ENCODE results near the gene BNIP5.

Gene BNIP5

DNA sequence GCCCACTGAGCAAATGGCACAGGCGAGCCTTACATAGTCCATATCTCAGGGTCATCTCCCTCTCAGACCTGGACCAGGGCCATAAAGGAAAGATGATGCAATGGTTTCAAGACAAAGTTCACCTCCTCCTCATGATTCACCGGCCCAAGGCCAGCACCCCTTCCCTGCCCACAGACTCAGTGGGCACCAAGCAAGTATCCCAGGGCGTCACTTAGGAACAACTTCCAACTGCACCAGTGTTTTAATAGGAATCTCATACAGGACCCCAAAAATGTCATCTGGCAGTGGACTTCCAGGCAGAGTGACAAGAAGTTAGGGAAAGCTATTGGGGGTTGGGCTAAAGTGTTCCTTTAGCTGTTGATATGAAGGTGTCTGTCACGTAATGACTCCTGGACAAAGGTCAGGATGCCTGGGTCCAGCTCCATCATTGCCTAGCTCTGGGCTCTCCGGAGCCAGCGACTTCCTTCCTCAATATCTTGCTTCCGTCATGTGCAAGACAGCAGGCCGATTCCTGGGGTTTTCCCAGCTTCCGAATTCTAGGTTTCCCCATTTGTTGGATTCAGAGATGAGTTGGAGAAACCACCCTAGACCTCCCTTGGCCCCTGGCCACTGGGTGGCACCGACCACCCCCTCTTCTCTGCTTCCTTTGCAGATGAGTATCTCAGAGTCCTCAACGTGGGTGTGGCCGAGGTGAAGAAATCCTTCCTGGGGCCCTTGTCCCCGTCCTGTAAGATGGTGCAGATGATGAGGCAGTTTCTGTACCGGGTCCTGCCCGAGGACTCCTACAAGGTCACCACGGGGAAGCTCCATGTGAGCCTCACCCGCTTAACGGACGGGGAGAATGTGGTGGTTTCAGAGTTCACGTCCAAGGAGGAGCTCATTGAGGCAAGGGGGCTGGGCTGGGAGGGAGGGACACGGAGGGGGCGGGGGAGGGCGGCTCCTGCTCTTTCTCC is 45.7 kb downstream of the BNIP5 start:
- DNase-seq: no peak

DNA sequence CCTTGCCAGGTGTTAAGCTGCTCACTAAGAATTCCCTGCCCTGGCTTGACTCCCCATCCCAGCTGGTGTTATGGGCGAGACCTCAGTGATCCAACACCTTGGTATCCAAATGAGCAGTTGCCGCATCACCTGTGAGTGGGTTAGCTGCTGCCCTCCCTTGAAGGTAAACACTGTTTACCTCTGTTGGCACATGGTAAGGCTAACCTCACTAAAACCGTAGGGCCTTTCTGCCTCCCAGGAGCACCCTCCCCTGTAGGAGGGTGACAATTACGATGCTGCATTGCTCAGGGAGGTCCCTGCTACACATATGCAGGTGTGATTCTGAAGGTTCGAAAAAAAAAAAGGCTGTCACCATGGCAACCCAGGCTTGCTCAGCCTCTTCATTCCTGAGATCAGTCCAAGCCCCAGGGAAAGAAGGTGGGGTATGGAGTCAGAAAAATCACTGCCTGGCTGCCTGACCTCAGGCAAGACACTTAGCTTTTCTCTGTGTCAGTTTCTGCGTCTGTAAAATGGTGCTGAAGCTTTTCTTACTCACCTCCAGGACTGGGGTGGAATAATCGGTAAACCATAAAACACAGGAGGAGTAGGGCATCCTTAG is 47.3 kb downstream of the BNIP5 start:
- DNase-seq: peak; percentile 57 to 85

DNA sequence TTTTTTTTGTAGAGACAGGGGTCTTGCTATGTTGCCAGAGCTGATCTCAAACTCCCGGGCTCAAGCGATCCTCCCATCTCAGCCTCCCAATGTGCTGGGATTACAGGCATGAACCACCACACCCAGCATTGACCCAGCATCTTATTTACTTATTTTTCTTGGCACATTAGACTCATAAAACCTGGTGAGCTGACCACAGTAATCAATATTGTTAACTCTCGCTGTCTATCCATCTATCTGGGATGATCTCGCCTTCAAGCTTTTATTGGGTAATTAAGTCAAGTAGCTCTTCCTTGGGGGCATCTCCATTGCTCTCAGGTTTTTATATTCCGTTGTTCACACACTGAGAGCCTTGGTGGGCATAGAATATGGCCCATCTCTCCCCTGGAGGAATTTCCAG is 49.8 kb downstream of the BNIP5 start:
- no peak for DNase-seq

DNA sequence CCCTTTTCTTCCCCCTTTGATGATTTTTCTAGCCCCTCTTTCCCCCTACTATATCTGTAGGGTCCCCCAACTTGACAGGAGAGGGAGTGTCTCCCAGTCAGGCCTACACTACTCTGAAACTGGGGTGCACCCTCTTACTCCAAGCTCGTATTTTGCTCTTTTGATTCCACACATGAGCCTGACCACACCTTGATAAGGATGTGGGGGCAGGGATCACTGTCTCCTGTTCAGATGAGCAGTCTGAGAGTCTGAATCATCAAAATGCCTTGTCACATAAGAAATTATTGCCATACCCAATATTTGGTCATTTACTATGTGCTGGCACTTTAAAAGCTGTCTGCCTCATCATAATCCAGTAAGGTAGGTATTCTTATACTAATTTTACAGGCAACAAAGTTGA is 50.9 kb downstream of the BNIP5 start:
- no peak for DNase-seq

DNA sequence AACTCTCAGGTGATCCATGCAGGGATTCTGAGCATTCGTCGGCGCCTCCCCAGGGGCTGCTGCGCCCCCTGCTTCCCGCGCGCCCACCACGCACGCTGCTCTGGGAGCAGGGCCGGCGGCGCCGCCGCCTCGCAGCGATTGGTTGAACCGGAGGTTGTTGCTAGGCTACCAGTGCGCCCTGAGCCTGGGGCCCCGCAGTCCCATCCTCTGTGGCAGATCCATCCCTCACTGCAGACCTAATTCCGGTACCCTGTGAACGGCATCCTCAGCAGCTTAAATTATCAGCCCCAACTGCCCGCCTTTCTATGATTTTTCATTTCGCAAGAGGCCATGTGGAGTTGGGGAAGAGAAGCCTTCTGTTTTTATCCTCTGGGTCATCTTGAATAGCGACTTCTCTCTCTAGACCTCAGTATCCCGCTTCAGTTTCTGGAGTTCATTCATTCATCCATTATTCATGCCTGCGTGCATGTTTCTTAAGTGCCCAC is 51.5 kb downstream of the BNIP5 start:
- no peak for DNase-seq

DNA sequence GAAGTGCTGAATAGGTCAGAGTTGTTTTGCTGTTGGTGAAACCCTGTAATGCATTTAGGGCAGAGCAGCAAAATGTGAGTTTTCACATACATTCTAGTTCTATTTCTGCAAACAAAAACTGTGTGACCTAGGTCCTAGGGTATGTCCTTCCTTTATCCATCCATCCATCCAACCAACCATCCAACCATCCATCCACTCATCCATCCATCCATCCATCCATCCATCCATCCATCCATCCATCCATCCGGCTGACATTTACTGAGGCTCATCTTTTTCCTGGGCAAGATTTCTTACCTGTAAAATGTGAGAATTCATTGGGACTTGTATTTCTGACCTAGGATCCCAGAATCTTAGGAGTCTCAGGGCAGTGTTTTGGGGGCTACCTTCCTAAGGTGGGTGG is 52.3 kb downstream of the BNIP5 start:
- no peak for DNase-seq

DNA sequence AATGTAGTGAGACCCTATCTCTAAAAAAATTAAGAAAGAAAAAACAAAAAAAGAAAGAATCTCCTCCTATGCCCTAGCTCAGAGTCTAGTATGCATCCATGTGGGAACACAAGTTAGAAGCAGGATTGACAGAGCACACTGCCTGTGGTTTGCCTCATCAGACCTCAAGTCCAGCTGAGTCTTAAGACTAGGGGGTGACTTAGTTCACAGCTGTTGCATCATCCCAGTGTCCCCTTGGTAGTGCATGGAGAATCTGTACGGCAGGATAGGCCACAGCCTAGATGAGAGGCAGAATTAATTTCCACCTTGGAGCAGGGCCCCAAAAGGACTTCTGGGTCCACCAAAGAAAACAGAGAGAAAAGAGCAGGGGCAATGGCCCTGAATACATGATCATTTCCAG is 53.1 kb downstream of the BNIP5 start:
- DNase-seq: no peak

DNA sequence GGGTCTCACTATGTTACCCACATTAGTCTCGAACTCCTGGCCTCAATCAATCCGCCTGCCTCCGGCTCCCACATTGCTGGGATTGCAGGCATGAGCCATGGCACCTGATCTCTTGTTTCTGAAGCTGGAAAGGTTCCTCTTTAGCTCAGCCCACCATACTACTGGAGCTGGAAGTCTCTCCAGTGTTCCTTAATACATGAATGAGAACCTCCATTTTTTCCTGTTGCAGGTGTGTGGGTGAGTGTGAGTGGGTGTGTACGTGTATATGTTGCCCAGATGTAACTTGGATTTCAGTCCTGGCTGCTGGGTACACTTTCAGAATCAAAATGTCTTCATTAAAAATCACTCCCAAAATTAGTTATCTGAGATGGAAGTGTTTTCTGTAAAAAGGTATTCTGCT is 55.7 kb downstream of the BNIP5 start:
- no peak for DNase-seq

DNA sequence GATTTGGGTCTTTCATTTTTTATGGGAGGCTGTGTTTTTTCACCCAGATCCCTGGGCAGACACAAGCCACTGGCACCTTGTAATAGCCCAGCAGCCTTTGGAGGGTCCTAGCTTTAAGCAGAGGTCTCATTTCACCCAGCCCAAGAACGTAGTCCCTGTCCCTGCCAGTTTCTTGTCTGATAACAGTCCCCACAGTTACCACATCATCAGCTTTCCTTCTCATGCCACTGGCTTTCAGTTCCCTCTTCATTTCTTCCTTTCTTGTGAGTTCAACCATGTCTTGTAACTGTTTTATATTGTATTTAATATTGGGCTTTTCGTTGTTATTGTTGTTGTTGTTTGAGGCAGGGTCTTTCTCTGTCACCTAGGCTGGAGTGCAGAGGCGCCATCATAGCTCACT is 56.2 kb downstream of the BNIP5 start:
- no peak for DNase-seq

DNA sequence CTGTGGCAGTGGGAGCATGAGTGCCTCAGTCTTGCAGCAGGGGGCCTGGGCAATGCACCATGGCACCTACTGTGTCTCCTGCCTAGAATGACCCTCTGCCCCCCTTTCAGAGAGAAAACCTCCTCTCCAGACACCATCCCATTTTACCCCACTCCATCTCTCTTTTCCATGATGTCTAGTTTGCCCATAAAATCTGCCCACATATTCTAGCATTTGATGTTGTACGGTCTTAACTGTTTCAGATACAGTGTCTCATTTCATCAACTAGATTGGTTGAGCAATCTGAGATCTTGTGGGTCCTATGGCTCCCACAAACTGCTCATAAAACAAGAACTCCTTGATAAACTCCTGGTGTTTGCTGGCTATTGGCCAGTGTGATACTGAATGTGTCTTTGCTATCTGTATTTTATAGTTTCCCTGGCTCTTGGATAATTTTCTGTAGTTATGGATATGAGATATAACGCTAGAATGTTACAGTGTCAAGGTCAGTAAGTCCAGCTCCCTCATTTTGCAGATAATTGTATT is 58.7 kb downstream of the BNIP5 start:
- DNase-seq: no peak

DNA sequence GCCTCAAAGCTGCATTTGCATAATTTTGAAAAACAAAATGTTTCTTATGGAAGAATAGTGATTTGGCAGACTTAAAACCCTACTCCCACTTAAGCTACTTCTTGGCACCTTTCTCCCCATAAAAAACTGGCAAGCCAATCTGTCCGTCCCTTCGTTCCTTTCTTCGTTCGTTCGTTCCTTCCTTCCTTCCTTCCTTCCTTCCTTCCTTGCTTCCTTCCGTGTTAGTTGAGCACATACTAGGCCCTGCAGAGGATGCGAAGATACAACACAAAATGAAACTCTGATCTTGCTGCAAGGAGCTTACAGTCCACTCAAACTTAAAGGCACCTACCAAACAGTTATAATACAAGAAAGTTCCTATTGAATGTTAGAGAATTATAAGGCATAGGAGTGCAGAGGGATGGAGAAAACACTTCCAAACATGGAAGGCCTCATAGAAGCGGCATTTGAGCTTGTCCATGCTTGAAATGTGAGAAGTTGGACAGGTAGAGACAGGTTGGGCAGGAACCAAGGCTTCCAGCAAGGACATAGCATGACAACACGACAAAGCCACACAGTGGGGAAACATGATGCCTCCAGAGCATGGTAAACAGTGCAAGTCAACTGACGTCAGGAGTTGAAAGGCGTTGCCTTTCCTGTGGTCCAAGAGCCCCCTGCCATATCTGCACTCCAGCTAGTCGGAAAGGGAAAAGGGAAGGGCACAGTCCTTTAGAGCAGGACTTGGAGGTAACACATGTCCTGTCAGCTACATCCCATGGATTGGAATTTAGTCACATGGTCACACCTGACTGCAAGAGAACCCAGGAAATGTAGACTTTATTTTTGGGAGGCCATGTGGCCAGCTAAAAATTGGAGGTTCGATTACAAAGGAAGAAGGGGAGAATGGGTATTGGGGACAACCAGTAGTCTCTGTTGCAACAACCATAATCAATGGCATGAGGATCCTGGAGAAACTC is 59.8 kb downstream of the BNIP5 start:
- no peak for DNase-seq

DNA sequence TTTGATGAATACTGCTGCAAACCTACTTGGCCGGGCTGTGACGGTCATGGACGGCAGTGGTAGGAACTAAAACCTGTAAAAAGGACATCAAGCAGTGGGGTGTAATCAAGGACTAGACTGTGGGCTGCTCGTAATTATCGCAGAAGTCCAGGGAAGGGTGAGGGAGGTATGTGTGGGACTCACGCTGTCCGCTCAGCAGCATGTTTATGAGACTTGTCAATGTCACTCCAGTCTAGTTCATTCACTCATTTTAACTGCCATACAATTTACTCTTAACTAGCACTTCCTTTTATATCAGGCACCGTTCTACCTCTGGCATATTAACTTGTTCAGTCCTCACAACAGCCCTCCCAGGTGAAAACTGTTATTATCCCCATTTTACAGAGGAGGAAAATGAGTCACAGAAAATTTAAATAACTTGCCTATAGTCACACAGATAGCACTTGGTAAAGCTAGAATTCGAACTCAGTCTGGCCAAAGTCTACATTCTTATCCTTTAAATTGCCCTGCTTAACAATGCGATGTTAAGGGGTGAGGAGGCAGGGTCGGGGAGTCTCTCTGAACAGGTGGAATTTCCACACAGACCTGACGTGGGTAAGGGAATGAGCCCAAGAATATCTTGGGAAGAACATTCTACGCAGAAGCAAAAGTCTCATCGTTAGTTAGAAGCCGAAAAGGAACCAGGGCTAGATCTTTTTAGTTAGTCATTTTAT is 62.7 kb downstream of the BNIP5 start:
- DNase-seq: no peak

DNA sequence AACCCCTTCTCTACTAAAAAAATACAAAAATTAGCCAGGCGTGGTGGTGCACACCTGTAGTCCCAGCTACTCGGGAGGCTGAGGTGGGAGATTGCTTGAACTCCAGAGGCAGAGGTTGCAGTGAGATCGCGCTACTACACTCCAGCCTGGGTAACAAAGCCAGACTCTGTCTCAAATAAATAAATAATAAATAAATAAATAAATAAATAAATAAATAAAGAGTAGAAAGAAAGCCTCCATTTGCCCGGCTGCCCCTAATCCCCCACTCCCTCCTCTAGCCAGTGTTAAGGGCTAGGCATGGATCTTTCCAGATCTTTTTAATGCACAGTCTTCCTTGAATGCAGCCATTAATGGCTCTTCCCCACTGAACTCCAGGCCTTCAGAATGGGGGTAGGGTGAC is 63.6 kb downstream of the BNIP5 start:
- DNase-seq: no peak

DNA sequence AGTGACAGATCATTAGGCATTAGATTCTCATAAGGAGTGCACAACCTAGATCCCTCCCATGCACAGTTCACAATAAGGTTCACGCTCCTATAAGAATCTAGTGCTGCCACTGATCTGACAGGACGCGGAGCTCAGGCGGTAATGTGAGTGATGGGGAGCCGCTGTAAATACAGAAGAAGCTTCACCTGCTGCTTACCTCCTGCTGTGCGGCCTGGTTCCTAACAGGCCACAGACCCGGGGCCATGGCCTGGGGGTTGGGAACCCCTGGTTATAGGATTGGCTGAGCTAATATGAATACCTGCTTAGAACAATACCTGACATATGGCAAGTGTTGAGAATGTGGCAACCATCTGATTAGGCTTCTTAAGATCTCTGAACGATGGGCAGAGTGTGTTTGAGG is 64.5 kb downstream of the BNIP5 start:
- DNase-seq: no peak

DNA sequence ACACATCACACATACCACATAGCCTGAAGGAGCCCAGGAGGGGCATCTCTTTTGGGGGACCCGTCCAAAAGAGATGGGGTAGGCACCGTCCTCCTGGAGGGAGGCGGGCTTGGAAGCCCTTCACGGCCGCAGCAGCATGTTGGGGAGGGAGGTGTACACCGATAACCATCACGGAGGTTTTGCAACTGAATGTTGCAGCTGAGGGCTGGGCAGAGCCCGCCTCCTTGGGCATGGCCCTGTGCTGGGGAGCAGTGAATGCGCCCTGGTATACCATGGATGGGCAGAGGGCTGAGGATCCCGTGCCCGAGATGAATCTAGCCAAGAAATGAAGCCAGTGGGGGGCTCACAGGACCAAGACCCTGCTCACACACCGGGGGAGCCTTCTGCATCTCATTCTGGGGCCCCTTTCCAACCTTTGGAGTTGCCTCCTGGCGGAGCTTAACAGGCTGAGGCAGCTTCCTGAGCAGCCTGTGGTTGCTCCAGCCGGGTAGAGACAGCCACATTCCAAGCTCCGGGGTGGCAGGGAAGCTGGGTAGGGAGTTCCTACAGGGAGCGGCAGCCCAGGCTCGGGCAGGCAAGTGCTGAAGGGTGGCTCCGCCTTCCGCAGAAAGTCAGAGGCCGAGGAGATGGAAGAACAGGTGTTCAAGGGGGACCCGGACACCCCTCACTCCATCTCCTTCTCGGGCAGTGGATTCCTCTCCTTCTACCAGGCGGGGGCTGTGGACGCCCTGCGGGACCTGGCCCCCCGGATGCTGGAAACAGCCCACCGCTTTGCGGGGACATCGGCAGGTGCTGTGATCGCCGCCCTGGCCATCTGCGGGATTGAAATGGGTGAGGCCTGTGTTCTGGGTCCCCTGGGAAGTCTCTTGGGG is 66.6 kb downstream of the BNIP5 start, which contains the start of gene PNPLA1:
TSS of gene PNPLA1 (plus strand) at position 227 of the 872 bp plus-strand sequence. CDS start at position 627, 400 bp downstream.
- no peak for DNase-seq

DNA sequence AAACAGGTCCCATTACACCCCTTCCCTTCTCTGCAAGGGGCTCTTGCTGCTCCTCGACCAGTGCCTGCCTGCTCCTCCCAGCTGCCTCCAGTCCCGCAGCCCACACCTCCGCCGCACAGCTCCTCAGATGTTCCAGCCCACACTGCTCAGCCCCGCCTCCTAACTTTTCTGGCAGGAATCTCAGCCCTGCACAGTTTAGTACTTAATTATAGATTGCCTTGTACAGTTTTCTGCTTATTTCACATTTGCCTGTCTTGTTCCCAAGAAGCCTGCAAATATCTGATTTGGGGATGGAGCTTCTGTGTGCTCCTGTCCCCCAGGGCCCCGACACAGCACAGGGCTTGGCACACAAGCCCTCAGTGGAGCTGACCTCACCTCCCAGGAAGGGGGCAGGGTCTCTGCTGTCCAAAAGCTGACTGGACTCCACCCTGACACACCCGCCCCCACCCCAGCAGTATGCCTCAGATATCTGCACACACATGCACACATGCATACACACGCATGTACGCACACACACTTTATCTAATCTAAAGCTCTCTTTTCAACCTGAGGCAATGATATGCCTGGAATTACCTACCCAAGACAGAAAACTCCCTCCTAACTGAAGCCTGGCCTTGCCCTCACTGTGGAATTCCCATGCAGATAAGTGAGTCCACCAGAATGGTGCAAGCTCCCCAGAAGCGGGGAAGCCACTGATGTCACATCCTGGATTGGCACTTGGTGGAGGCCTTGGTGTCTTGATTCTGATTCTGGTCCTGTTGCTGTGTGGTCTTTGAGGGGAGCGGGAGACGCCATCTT is 68.0 kb downstream of the BNIP5 start:
- no peak for DNase-seq

DNA sequence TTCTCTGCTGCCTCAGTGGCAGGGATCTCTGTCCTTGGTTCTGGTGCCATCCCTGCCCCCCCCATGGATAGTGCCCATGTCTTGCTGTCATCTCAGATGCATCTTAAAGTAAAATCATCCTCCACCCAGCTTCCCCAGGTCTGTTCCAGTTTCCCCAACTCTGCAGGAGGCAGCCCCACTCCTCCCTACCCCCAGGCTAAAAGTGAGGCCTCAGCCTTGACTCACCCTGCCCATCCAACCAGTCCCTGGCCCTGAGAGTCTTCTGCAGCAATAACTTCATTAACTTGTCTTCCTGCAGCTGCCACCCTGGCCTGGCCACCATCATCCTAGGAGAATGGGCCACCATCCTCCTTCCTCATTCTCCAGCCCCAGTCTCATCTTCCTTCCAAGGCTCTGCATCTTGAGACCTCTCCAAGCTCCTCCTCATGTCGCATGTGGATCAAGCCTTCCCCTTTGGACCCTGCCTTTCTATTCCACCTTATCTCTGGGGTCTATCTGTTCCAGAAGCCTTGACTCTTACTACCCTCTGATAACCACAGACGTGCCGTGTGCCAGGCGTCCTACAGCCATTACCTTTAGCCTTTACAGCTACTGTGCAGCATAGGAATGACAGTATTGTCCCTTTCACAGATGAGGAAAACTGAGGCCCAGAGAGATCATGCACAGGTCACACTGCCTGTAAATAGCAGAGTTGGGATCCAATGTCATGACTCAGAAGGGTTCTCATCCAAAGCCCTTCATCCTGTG is 68.8 kb downstream of the BNIP5 start:
- no peak for DNase-seq

DNA sequence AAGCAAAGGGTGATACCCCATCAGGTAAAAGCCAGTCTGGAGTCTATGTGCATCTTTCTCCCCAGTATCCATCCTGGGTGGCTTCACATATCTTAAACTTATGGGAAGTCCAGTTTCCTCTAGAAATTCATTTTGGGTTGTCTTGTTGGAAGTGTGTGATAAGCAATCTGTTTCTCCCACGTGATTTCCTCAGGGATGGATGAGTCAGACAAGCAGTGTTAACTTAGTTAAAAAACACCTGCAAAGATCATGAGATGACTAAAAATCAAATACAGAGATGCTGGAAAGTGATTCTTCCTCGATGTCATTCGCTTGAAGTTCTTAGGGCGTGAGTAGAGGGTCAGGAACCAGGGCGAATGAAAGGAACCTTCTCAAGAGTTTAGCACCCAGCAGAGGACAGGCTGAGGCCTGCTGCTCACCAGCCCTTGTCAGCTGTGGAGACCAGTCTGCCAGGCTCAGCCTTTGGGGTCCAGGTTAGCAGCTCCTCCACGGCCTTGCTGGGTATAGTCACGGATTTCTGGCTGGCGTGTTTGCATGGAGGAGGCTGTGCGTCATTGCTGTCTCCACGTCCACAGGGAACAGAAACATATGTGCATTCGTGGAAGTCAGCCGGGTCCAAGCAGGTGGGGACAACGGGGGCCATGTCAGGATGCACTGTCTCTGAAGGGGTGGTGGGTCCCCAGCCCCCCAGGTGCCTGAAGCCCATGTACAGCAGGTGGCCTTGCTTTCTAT is 69.6 kb downstream of the BNIP5 start:
- no peak for DNase-seq

Data from NCI-H187 (cell line).